GM10266 (cell line): Measurements from ENCODE around the gene ISY1.

ENCODE experiments used
- DNase-seq: peaks from one replicate; pipeline ENCODE4 v3.0.0; 2012; ENCODE audit errors: extremely low spot score
- CTCF ChIP-seq: IDR thresholded peaks from 2 replicates; pipeline ENCODE4 v1.5.1; 2012; ENCODE audit warnings: mild to moderate bottlenecking, low read depth; ENCODE audit not compliant: control insufficient read depth, insufficient read depth; ENCODE audit errors: missing control alignments

ISY1 gene

GRCh38 chr3:129087138-129087702 is 73.6 kb downstream of the ISY1 start:
- TF ChIP-seq CTCF: no peak
- no peak for DNase-seq

GRCh38 chr3:129085818-129086217 is 75.0 kb downstream of the ISY1 start:
- no peak for DNase-seq

GRCh38 chr3:129085165-129085715 is 75.6 kb downstream of the ISY1 start:
- no peak for DNase-seq
- TF ChIP-seq CTCF: no peak

More at GRCh38 chr3:129085818-129086217, 75.0 kb downstream of the ISY1 start:
- no peak for TF ChIP-seq CTCF

- no peak for TF ChIP-seq CTCF
- no peak for DNase-seq
Observed at GRCh38 chr3:129084501-129084900, 76.4 kb downstream of the ISY1 start.

- no peak for DNase-seq
Observed at GRCh38 chr3:129082026-129082425, 78.8 kb downstream of the ISY1 start.

GRCh38 chr3:129081503-129081902 is 79.4 kb downstream of the ISY1 start:
- no peak for TF ChIP-seq CTCF

More at GRCh38 chr3:129082026-129082425, 78.8 kb downstream of the ISY1 start:
- no peak for TF ChIP-seq CTCF

GRCh38 chr3:129078510-129078909 is 82.4 kb downstream of the ISY1 start:
- no peak for DNase-seq
- TF ChIP-seq CTCF: no peak

More at GRCh38 chr3:129081503-129081902, 79.4 kb downstream of the ISY1 start:
- DNase-seq: no peak
